Smooth muscle cell (in vitro differentiated cells): ENCODE measurements around the gene TASOR. TPM values are rescaled to one million over a fixed set of nuclear protein-coding genes. Genes with fewer than 3 reads are reported as not detected.

Source experiments
- DNase-seq: peaks from one replicate; lab custom pipeline; 2025; ENCODE audit not compliant: unreplicated experiment; lab: John Stamatoyannopoulos, UW
- H2AFZ ChIP-seq: fragments of 200-600 bp; sonication (generic); 2 replicates; pipeline ENCODE4 v1.6.0; 2016; ENCODE audit warnings: antibody characterized with exemption, low read depth, mild to moderate bottlenecking
- H3F3A ChIP-seq: fragments of 200-600 bp; sonication (generic); 2 replicates; pipeline ENCODE4 v1.6.0; 2017; ENCODE audit warnings: antibody characterized with exemption, low read depth
- H3K27ac ChIP-seq: fragments of 200-600 bp; sonication (generic); 2 replicates; pipeline ENCODE4 v1.5.1; 2016; ENCODE audit warnings: low read depth, mild to moderate bottlenecking
- H3K27me3 ChIP-seq: fragments of 200-600 bp; sonication (generic); 2 replicates; pipeline ENCODE4 v1.6.1; 2016; ENCODE audit warnings: low read depth, mild to moderate bottlenecking
- H3K36me3 ChIP-seq: fragments of 200-600 bp; sonication (generic); 2 replicates; pipeline ENCODE4 v1.5.1; 2016; ENCODE audit warnings: low read depth
- H3K4me1 ChIP-seq: fragments of 200-600 bp; sonication (generic); 2 replicates; pipeline ENCODE4 v1.5.1; 2016; ENCODE audit warnings: low read depth
- H3K4me2 ChIP-seq: fragments of 200-600 bp; sonication (generic); 2 replicates; pipeline ENCODE4 v1.6.0; 2016; ENCODE audit warnings: mild to moderate bottlenecking
- H3K4me3 ChIP-seq: fragments of 200-600 bp; sonication (generic); 2 replicates; pipeline ENCODE4 v1.5.1; 2016; ENCODE audit warnings: mild to moderate bottlenecking
- H3K79me2 ChIP-seq: fragments of 200-600 bp; sonication (generic); 2 replicates; pipeline ENCODE4 v1.6.0; 2016; ENCODE audit warnings: low read depth, mild to moderate bottlenecking
- H3K9ac ChIP-seq: fragments of 200-600 bp; sonication (generic); 2 replicates; pipeline ENCODE4 v1.6.0; 2016; ENCODE audit warnings: low read depth
- H3K9me3 ChIP-seq: fragments of 200-600 bp; sonication (generic); replicated peaks from 2 replicates; pipeline ENCODE4 v1.5.1; 2016; ENCODE audit warnings: low read depth
- H4K20me1 ChIP-seq: fragments of 200-600 bp; sonication (generic); 2 replicates; pipeline ENCODE4 v1.6.0; 2016; ENCODE audit warnings: low read depth
- CTCF ChIP-seq: fragments of 200-600 bp; sonication (generic); IDR thresholded peaks from 2 replicates; pipeline ENCODE4 v1.5.1; 2017; ENCODE audit warnings: borderline replicate concordance, mild to moderate bottlenecking, antibody characterized with exemption; ENCODE audit not compliant: insufficient read depth, poor library complexity, severe bottlenecking
- WGBS: methylation state at CpG from one replicate; pipeline ENCODE4 v1.1.7; 2016; ENCODE audit warnings: low lambda C conversion rate; 5-methylcytosine and 5-hydroxymethylcytosine counted together
- polyA plus RNA-seq: library from polyadenylated mRNA; unstranded; fragments of >200 nt; fragmentation: Nextera tagmentation; extraction: Ambion mirVana; gene quantifications from 2 replicates; pipeline ENCODE4 v1.2.1, GENCODE V29; 2016
- total RNA-seq: library from RNA; depleted of rRNA; stranded (reverse); fragments of >200 nt; gene quantifications from 2 replicates; pipeline ENCODE4 v1.2.3, GENCODE V29; 2014

Gene TASOR
- total and polyA plus RNA-seq, 2 experiments from 2014 or later, result 17.9 to 76.8 TPM

DNA sequence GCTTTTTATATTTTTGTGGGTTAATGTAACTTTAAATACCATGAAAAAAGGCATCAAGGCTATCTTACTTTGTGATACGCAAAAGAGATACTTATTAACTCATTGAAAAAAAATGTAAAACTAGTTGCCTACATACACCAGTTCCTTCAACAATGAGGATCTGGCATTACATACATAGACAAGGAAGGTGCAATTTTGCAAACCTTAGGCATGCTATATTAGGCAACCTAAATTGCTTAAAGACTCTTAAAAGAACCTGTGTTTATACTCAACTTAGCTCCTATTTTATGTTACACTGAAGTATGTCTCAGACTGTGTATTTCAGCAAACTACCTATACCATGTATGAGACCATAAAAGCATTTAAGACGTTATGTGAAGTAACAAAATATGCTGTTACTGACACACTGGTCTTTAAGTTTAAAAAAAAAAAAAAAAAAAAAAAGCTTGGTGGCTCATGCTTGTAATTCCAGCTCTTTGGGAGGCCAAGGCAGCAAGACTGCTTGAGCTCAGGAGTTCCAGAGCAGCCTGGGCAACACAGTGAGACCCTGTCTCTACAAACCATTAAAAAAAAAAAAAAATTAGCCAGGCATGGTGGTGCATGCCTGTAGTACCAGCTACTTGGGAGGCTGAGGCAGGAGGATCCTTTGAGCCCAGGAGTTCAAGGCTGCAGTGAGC is 9.1 kb downstream of the TASOR start:
- Histone ChIP-seq H3K9me3 (no peaks in the 10 kb centered on the region), H4K20me1 (peaks cover 11% of the 10 kb centered on the region), H3K36me3 (peaks cover 12% of the 10 kb centered on the region), H3F3A (peaks cover 3% of the 10 kb centered on the region), H3K4me2 (no peak overlapping the region), H3K27ac (no peak overlapping the region), H3K79me2 (peaks cover 19% of the 10 kb centered on the region), H3K27me3 (no peaks in the 10 kb centered on the region), H2AFZ (no peak overlapping the region), H3K4me3 (no peak overlapping the region), H3K4me1 (no peaks in the 10 kb centered on the region), H3K9ac (no peak overlapping the region)
- WGBS, result 83% methylated on average over 2 of the region's 2 CpGs
- no peak for DNase-seq
- no peak for TF ChIP-seq CTCF

GRCh38 chr3:56667973-56668579 is 15.0 kb downstream of the TASOR start:
- no peak overlapping the region for H3K4me3 ChIP-seq
- H3K36me3 ChIP-seq, result peaks cover 22% of the 10 kb centered on the region
- no peak overlapping the region for H2AFZ ChIP-seq
- H3K9ac ChIP-seq, result no peak overlapping the region
- H3K27ac ChIP-seq, result no peak overlapping the region
- H3K9me3 ChIP-seq, result no peaks in the 10 kb centered on the region
- no peaks in the 10 kb centered on the region for H3K4me1 ChIP-seq
- WGBS, result 85% methylated on average over 3 of the region's 3 CpGs
- H3K27me3 ChIP-seq, result no peaks in the 10 kb centered on the region
- no peaks in the 10 kb centered on the region for H3F3A ChIP-seq
- H3K79me2 ChIP-seq, result no peaks in the 10 kb centered on the region
- H3K4me2 ChIP-seq, result no peak overlapping the region
- H4K20me1 ChIP-seq, result peaks cover 4% of the 10 kb centered on the region
- TF ChIP-seq CTCF, result no peak
- no peak for DNase-seq

GRCh38 chr3:56664823-56665222 is 18.2 kb downstream of the TASOR start:
- H3K9ac ChIP-seq, result no peak overlapping the region
- no peak for TF ChIP-seq CTCF
- H3K27ac ChIP-seq, result no peak overlapping the region
- H3K36me3 ChIP-seq, result peaks cover 28% of the 10 kb centered on the region
- no peaks in the 10 kb centered on the region for H3K4me1 ChIP-seq
- no peak for DNase-seq
- H3F3A ChIP-seq, result no peaks in the 10 kb centered on the region
- peaks cover 13% of the 10 kb centered on the region for H3K79me2 ChIP-seq
- H3K4me2 ChIP-seq, result no peak overlapping the region
- no peak overlapping the region for H2AFZ ChIP-seq
- 100% methylated on average over 2 of the region's 2 CpGs for WGBS
- H4K20me1 ChIP-seq, result peaks cover 4% of the 10 kb centered on the region
- no peaks in the 10 kb centered on the region for H3K27me3 ChIP-seq
- H3K9me3 ChIP-seq, result no peaks in the 10 kb centered on the region
- no peak overlapping the region for H3K4me3 ChIP-seq
